T-helper 2 cell treated with Interferon-gamma antibody and Interleukin-4, amounts not matched to agents 100 ng/mL and 5 ng/mL, for 36 hours (primary cell): Measurements from ENCODE around the gene DAZAP1. TPM values are rescaled to one million over a fixed set of nuclear protein-coding genes. Genes with fewer than 3 reads are reported as not detected.

Source experiments
- intact Hi-C: fragments of 100-400 bp; cut with micrococcal nuclease; formaldehyde crosslinking; loops from one replicate; pipeline ENCODE4 v1.15.1; 2023
- total RNA-seq: library from RNA; stranded (reverse); gene quantifications from 2 replicates; pipeline ENCODE4 v1.2.3, GENCODE V29; 2022

The DAZAP1 gene
- 239 and 250 TPM in 2 replicates for total RNA-seq

DNA sequence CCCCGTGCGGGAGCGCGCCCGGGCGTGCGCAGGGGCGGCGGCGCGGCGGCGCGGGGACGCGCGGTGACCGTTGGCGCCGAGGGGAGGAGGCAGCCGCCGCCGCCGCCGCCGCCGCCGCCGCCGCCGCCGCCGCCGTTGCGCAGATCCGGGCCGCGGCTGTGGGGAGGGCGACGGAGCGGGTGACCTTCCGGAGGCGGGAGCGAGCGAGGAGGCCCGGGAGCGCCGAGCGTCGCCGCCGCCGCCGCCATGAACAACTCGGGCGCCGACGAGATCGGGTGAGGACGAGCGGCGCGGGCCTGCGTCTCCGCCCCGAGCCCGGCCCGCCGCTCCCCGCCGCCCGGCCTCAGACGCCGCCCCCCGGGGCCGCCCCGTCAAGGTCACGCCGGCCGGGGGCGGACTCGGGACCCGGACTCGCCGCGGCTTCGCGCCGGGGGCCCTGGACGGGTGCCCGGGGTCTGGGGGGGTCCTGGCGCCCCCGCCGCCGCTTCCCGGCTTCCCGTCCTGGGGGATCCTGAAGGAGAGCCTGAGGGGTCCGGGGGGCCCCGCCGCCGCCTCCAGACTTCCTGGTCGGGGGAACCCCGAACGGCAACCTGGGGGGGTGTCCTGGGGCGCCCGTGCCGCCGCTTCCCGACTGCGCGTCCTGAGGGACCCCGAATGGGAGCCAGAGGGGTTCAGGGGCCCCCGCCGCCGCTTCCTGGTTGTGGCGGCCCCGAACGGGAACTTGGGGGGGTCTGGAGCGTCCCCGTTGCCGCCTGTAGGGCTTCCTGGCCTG lies at the start of gene DAZAP1:
DAZAP1 (plus strand) TSS at position 59 of the 772 bp plus-strand sequence; CDS start at position 247, 188 bp downstream.
- intact Hi-C loops: loop anchor here (1.0 to 5.0 kb wide), 5 partner anchors 24 to 450 kb away; partner anchors contain the start of genes FAM174C, NDUFS7 and RPS15

DNA sequence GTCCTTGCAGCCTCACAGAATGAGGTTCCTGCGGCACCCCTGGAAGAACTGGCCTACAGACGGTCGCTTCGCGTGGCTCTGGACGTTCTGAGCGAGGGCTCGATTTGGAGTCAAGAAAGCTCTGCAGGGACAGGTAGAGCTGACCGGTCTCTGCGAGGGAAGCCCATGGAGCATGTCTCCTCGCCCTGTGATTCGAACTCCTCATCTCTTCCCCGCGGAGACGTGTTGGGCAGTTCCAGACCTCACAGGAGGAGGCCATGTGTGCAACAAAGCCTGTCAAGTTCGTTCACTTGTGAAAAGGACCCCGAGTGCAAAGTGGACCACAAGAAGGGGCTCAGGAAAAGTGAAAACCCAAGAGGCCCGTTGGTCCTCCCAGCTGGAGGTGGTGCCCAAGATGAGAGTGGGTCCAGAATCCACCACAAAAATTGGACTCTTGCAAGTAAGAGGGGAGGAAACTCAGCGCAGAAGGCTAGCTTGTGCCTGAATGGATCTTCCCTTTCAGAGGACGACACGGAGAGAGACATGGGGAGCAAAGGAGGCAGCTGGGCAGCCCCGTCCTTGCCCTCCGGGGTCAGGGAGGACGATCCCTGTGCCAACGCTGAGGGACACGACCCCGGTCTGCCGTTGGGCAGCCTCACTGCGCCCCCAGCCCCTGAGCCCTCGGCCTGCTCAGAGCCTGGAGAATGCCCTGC lies 47.1 kb upstream of the DAZAP1 start:
- intact Hi-C loops: no loop called here

GRCh38 chr19:1360818-1361461 lies 46.4 kb upstream of the DAZAP1 start:
- intact Hi-C loops: no loop called here

DNA sequence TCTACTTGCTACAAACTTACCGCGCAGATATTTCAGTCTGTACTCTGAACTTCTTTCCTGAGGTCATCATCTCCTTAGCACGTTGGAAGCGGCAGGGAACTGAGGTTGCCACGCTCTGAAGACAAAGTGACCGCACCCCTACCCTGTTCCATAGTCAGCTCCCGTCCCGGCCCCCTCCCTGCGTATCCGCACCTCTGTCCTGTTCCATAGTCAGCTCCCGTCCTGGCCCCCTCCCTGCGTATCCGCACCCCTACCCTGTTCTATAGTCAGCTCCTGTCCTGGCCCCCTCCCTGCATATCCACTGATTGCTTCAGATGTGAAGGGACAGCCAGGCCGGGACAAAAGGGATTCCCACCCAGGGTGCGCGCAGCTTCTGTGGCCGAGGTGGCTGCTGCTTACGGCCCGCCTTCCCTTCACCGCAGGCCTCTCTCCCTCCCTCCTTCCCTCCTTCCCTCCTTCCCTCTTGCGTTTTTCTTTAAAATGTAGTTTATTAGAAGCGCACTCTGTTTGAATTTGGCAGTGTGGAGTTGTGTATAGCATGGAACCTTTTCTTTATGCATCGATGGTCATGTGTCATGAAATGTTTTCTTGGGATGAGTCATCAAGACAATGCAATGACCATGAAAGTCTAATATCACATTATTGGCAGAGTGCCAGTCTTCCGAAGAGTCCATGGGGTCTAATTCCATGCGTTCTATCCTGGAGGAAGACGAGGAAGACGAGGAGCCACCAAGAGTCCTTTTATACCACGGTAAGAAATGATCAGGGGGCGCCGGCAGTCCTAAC lies 45.6 kb upstream of the DAZAP1 start:
- intact Hi-C loops: no loop called here

DNA sequence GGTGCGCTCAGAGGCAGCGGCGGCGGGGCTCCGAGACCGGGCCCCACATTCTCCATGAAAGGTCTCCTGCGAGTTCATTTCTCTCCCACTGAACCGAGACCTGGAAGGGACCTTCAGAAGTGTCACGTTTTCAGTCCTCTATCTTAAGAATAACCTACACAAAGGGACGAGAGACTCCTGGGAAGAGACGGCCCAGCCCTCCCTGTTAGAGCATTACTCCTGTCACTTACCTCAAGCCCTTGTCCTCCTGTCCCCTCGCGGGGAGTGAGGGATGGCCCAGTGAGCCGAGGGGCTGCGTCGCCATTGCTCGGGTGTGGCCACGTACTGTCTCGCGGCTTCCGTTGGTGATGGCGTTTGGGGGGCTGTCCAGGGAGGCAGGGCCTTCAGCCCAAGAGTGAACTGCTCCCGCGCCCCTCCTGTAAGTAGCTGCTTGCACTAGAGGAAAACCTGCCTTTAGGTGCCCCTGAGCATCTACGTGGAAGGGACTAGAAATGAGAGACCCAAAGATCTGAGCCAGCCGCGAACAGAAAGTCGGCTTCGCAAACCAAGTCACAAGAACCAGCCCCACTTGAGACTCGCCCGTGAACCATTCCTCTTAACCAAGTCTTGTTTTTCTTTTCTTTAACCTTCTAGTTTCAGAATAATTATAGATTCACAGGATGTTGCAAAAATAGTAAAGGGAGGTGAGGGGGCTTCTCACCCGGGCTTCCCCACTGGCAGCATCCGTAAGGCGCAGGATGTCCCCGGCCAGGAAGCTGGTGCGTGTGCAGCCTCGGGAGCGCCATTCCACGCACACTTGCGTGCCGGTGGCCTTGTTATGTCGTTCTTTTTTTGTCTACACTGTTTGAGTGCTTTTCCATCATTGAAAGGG lies 44.8 kb upstream of the DAZAP1 start:
- intact Hi-C loops: no loop called here

- intact Hi-C loops: no loop called here
Observed at GRCh38 chr19:1363599-1363998, 43.8 kb upstream of the DAZAP1 start.

DNA sequence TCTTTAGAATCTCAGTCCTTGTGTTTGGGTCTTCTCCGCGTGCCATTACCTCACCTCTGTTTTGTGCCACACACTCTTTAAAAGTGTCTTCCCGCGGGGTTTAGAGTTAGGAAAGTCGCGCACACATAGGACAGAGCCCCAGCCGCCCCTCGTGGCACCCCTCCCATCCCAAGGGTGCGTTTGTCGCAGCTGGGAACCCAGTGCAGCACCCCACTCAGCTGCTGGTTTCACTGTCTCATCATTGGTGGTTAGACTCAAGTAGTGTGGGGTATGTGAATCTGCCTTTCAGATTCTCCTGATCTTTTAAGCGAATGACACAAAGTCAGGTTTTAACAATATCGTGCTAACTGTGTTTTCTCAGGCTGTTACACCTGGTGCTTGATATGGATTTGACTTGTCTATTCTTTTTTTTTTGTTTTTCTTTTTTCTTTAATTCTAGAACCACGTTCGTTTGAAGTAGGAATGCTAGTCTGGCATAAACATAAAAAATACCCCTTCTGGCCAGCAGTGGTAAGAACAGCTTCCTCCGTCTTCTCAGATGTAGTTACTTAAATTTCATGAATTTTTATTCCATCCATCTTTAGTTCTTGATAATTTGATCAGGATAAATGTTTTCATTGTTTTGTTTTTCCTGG lies 43.2 kb upstream of the DAZAP1 start:
- intact Hi-C loops: no loop called here

GRCh38 chr19:1365319-1366269 lies 41.8 kb upstream of the DAZAP1 start:
- intact Hi-C loops: no loop called here

GRCh38 chr19:1366296-1366695 lies 41.1 kb upstream of the DAZAP1 start:
- intact Hi-C loops: no loop called here

- intact Hi-C loops: no loop called here
Observed at GRCh38 chr19:1366899-1367870, 40.2 kb upstream of the DAZAP1 start.

DNA sequence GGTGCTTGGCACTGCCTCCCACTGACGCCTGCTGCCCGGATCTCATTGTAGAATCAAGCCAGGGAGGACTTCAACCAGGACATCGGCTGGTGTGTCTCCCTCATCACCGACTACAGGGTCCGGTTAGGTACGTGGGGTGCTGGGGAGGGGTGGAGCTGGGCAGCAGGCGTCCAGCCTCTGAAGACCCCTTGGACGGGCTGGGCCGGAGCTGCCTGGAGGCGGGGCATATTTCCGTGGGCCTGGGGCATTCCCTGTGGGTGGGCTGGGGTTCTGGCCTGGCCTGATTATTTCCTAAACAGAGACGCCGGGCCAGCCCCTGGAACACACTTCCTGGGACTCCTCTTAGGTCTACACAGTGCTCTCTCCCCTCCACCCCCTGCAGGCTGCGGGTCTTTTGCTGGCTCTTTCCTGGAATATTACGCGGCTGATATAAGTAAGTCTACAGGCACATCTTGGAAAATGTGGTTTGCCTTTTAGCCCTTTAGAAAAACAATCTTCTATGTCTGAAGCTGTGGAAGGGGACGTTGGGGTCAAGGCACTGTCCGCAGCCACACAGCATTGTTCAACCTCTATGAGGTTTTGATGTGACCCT lies 38.1 kb upstream of the DAZAP1 start:
- intact Hi-C loops: no loop called here

DNA sequence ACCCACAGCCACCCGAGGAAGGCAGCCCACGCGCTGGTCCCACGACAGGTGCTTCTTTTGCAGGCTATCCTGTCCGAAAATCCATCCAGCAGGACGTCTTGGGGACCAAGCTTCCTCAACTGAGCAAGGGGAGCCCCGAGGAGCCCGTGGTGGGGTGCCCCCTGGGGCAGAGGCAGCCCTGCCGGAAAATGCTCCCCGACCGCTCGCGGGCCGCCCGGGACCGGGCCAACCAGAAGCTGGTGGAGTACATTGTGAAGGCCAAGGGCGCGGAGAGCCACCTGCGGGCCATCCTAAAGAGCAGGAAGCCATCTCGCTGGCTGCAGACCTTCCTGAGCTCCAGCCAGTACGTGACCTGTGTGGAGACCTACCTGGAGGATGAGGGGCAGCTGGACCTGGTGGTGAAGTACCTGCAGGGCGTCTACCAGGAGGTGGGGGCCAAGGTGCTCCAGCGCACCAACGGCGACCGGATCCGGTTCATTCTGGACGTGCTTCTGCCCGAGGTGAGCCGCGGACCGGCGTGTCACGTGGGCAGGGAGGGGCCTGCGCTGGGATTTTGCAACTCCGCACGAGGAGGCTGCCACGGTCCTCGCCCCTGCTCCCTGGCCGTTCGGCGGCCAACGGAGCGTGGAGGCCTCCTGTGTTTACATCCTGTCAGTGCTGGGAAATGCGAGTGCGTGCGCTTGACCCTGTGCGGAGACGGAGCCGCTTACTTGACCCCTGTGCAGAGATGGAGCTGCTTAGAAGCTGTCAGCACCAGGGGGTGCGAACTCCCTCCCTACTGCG lies 36.6 kb upstream of the DAZAP1 start:
- intact Hi-C loops: no loop called here

GRCh38 chr19:1373042-1373533 lies 34.3 kb upstream of the DAZAP1 start:
- intact Hi-C loops: no loop called here

GRCh38 chr19:1373534-1374249 lies 33.7 kb upstream of the DAZAP1 start:
- intact Hi-C loops: no loop called here

DNA sequence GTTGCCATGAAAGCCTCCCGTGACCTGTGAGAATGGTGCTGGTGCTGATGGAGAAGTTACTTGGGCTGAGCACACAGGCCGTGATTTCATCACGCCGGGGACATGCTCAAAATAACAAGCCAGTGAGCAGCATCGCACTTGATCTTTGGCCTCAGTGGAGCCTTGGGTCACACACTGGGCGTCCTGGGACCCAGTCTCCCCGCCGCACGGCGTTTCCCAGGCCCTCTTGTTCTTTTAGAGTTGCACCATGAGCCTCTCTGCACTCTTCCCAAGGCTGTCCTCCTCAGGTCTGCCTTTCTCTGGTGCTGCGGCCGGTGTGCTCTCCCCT lies 33.2 kb upstream of the DAZAP1 start:
- intact Hi-C loops: no loop called here

DNA sequence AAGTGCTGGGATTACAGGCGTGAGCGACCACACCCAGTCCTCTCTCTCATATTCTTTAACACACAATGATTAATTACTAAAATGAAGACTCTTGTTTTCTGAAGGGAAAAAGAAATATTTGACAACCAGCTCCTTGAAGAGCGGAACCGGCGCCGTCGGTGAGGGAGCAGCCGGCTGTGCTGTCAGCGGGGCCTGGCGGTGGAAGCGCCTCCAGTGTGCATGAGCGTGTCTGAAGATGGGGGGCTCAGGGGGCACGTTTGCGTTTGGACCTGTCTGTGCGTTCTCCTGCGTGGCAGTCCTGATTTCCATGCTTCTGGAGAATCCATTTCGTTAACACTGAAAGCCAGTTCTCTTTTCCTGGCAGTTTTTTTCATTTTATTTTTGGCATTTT lies 31.0 kb upstream of the DAZAP1 start:
- intact Hi-C loops: no loop called here
